Uterus (tissue), 2 donors: ENCODE results near the gene ILK.

ENCODE experiments used
- CTCF ChIP-seq, 4 experiments: fragments of 200-600 bp in 2 of 4; fragments of 450-650 bp in 2 of 4; sonication (generic) in 2 of 4; IDR thresholded peaks; one replicate each; pipeline ENCODE4 v1.5.1; 2016 to 2019; ENCODE audit warnings: antibody characterized with exemption in 4 of 4, mild to moderate bottlenecking in 2 of 4, moderate library complexity in 1 of 4
- POLR2A ChIP-seq, 2 donors: fragments of 450-650 bp; IDR thresholded peaks; one replicate each; pipeline ENCODE4 v1.6.1; 2016; ENCODE audit warnings: antibody characterized with exemption in 2 of 2, mild to moderate bottlenecking in 1 of 2, moderate library complexity in 1 of 2

- TF ChIP-seq POLR2A (IDR thresholded peaks at IDR 0.05) = no peak
- TF ChIP-seq CTCF (IDR thresholded peaks at IDR 0.05) = no peak
These were observed 40.4 kb upstream of the ILK start for GRCh38 chr11:6563121-6563619.
